Measurements from ENCODE around the gene SSBP3. TPM values are rescaled to one million over a fixed set of nuclear protein-coding genes. Genes with fewer than 3 reads are reported as not detected.

The SSBP3 gene
- total and polyA plus RNA-seq, 2 of the 13 experiments (the other 11 are each of a cell fraction or from before 2014, with no cell fraction given): 8.5 to 17.6 TPM

DNA sequence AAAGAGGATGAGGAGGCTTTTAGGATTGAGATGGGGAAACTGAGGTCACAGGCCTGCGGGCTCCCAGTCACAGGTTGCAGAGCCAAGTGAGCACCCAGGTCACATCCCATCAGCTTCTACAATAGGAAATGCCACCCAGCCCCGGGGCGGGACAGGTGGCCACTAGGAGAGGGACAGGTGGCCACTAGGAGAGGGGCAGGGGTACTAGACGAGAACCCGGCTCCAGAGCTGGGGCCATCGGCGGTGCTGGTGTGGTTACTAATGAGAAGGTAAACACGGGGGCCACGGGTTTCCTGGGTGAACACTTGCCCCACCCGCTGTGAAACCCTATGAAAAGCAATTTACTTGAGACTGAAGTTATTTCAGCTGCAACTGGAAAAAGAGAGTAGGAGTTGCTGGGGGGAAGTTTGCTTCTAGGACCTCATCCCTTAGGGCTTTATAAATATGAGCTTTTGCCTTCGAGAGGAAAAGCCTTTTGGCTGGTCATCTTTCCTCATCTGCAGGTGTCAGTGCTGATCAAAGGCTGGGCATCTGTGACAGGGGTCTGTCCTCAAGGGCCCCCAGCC, 153.7 kb downstream of the SSBP3 start:
- Histone ChIP-seq H3K4me3 (replicated peaks in 1 of 3; ENCODE audit: insufficient read depth in 1 of 3, low read depth in 2 of 3, low read length in 3 of 3) (no peak overlapping the region), H3K27ac (ENCODE audit: extremely low read length, insufficient read depth, low read length) (no peak overlapping the region), H3K27me3 (ENCODE audit: control insufficient read depth in 1 of 2, insufficient read depth in 2 of 2, low read length in 2 of 2) (no peaks in the 10 kb centered on the region), H3K4me2 (ENCODE audit: low read depth, low read length) (no peak overlapping the region), H3K9me3 (ENCODE audit: low read length) (no peaks in the 10 kb centered on the region), H4K20me1 (ENCODE audit: insufficient read depth, low read length) (no peaks in the 10 kb centered on the region), H3K79me2 (ENCODE audit: insufficient read depth, low read length) (no peaks in the 10 kb centered on the region), H2AFZ (ENCODE audit: low read length) (no peak overlapping the region), H3K4me1 (ENCODE audit: insufficient read depth, low read length) (peaks cover 11% of the 10 kb centered on the region), H3K9ac (ENCODE audit: insufficient read depth, low read depth, low read length) (no peak overlapping the region), H3K36me3 (replicated peaks in 1 of 2; ENCODE audit: control insufficient read depth in 1 of 2, insufficient read depth in 2 of 2, low read length in 2 of 2) (peaks cover 11% of the 10 kb centered on the region in 2 experiments; a peak in 4 of 5 replicates)
- in situ Hi-C loops (cut with HindIII; ENCODE audit: extremely low pct_ligation_motif_present, low pct_unique_long_range_greater_than_20kb): no loop called here
- no peak for FAIRE-seq
- ATAC-seq: no peak
- no peak for DNase-seq (ENCODE audit: low spot score)
- 89% methylated on average over 11 of the region's 11 CpGs for WGBS (ENCODE audit: low lambda C conversion rate)
- intact Hi-C loops (cut with micrococcal nuclease; ENCODE audit: unreplicated experiment): no loop called here
- TF ChIP-seq, protein P1, sequence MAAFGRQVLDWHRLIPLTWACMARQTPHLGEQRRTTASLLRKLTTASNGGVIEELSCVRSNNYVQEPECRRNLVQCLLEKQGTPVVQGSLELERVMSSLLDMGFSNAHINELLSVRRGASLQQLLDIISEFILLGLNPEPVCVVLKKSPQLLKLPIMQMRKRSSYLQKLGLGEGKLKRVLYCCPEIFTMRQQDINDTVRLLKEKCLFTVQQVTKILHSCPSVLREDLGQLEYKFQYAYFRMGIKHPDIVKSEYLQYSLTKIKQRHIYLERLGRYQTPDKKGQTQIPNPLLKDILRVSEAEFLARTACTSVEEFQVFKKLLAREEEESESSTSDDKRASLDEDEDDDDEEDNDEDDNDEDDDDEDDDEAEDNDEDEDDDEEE (CRISPR knock-in tag; IDR thresholded peaks at IDR 0.05): no peak
- TF ChIP-seq, protein P2, sequence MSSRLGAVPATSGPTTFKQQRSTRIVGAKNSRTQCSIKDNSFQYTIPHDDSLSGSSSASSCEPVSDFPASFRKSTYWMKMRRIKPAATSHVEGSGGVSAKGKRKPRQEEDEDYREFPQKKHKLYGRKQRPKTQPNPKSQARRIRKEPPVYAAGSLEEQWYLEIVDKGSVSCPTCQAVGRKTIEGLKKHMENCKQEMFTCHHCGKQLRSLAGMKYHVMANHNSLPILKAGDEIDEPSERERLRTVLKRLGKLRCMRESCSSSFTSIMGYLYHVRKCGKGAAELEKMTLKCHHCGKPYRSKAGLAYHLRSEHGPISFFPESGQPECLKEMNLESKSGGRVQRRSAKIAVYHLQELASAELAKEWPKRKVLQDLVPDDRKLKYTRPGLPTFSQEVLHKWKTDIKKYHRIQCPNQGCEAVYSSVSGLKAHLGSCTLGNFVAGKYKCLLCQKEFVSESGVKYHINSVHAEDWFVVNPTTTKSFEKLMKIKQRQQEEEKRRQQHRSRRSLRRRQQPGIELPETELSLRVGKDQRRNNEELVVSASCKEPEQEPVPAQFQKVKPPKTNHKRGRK (CRISPR knock-in tag; IDR thresholded peaks at IDR 0.05): no peak
- no peak for TF ChIP-seq PHF21A (CRISPR knock-in tag; IDR thresholded peaks at IDR 0.05)
- no peak for TF ChIP-seq STAT5B (CRISPR knock-in tag; IDR thresholded peaks at IDR 0.05)
- TF ChIP-seq KLF15 (CRISPR knock-in tag; IDR thresholded peaks at IDR 0.05; ENCODE audit: borderline replicate concordance): no peak
- no peak for TF ChIP-seq KAT2B (IDR thresholded peaks at IDR 0.05; ENCODE audit: borderline replicate concordance, low read depth, low read length)
- TF ChIP-seq ZNF30 (CRISPR knock-in tag; IDR thresholded peaks at IDR 0.05): no peak
- TF ChIP-seq ZNF224 (CRISPR knock-in tag; IDR thresholded peaks at IDR 0.05): no peak
- no peak for TF ChIP-seq CBX1 (IDR thresholded peaks at IDR 0.05; ENCODE audit: low read depth)
- TF ChIP-seq, protein P3, sequence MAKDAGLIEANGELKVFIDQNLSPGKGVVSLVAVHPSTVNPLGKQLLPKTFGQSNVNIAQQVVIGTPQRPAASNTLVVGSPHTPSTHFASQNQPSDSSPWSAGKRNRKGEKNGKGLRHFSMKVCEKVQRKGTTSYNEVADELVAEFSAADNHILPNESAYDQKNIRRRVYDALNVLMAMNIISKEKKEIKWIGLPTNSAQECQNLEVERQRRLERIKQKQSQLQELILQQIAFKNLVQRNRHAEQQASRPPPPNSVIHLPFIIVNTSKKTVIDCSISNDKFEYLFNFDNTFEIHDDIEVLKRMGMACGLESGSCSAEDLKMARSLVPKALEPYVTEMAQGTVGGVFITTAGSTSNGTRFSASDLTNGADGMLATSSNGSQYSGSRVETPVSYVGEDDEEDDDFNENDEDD (CRISPR knock-in tag; IDR thresholded peaks at IDR 0.05; ENCODE audit: borderline replicate concordance): no peak
- no peak for TF ChIP-seq ZNF549 (CRISPR knock-in tag; IDR thresholded peaks at IDR 0.05)
- TF ChIP-seq SIN3B (IDR thresholded peaks at IDR 0.05; ENCODE audit: low read length): no peak
- TF ChIP-seq SKI (IDR thresholded peaks at IDR 0.05; ENCODE audit: partially characterized antibody): no peak
- no peak for TF ChIP-seq MBD4 (IDR thresholded peaks at IDR 0.05; ENCODE audit: borderline replicate concordance, low read length)
- TF ChIP-seq ZSCAN9 (CRISPR knock-in tag; IDR thresholded peaks at IDR 0.05; ENCODE audit: borderline replicate concordance): no peak
- ChIA-PET CTCF (ENCODE audit: low intra/inter-chr PET ratio, low total read pairs) (no interaction called here), POLR2A (no interaction called here)
- BruUV-seq (replicated peaks): no TSS peak
